ENCODE results near the gene SEZ6L. TPM values are rescaled to one million over a fixed set of nuclear protein-coding genes. Genes with fewer than 3 reads are reported as not detected.

The SEZ6L gene
- total and polyA plus RNA-seq, 9 donors: 0.10 to 0.32 (median 0.15) TPM; not detected in 3

DNA sequence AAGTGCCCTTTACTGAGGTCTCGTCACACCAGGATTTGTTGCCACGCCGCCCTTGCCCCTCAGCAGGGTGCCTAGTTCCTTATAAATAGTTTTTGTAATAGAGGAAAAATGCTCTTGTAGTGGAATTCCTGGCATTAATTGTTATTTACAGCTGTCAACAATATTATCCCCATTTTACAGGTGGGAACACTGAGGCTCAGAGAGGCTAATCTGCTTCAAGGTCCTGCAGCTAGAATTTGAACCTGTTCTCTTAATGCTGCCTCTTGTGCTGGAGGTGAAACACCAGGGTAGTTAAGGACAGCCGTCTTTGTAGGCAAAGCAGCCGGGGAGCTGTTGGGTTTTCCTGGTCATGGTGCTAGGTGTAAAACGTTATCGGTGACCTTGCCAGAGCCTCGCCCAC is 159.0 kb downstream of the SEZ6L start:
- H3K4me3 ChIP-seq: no peak overlapping the region
- H3K27me3 ChIP-seq: no peaks in the 10 kb centered on the region
- 61 to 79% (median 69%) methylated on average over 8 of the region's 8 CpGs for WGBS, 3 donors
- no peak overlapping the region for H3K27ac ChIP-seq
- DNase-seq: no peak
- no peak for TF ChIP-seq EP300 (IDR thresholded peaks at IDR 0.05)
- no peak for TF ChIP-seq POLR2A (IDR thresholded peaks at IDR 0.05)
- TF ChIP-seq, protein P1, sequence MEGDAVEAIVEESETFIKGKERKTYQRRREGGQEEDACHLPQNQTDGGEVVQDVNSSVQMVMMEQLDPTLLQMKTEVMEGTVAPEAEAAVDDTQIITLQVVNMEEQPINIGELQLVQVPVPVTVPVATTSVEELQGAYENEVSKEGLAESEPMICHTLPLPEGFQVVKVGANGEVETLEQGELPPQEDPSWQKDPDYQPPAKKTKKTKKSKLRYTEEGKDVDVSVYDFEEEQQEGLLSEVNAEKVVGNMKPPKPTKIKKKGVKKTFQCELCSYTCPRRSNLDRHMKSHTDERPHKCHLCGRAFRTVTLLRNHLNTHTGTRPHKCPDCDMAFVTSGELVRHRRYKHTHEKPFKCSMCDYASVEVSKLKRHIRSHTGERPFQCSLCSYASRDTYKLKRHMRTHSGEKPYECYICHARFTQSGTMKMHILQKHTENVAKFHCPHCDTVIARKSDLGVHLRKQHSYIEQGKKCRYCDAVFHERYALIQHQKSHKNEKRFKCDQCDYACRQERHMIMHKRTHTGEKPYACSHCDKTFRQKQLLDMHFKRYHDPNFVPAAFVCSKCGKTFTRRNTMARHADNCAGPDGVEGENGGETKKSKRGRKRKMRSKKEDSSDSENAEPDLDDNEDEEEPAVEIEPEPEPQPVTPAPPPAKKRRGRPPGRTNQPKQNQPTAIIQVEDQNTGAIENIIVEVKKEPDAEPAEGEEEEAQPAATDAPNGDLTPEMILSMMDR (IDR thresholded peaks at IDR 0.05): no peak
- H3K36me3 ChIP-seq: no peaks in the 10 kb centered on the region
- H3K9me3 ChIP-seq: no peaks in the 10 kb centered on the region
- intact Hi-C loops (cut with DNase I): no loop called here
- H3K4me1 ChIP-seq (ENCODE audit: insufficient read depth): no peaks in the 10 kb centered on the region

DNA sequence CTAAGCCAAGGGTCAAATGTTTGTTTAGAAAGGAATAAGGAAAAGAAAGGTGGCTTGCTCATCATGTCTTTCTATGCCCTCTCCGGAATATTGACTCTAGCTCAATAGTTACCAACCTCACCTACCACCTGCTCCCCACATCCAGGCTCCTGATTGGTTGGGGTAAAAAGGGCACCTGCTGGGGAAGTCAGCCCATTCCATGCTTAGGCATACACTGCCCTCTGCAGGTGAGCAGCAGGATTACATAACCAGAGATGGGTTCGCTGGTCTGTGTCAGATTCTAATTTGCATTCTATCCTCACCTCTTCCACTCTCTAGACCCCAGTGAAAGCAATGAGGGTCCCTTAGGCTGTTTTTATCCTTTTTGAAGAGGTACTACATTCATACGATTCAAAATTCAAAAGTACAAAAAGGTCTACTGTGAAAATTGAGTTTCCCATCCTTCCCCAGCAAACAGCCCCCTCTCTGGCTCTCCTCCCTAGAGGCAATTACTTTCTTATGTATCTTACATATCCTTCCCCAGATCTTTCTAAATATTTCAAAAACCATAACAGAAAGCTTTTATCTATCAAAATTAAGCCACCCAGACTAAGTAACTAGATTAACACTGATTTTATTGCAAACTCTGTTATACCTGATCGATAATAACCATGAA is 161.8 kb downstream of the SEZ6L start:
- Histone ChIP-seq H3K27me3 (no peaks in the 10 kb centered on the region), H3K4me1 (ENCODE audit: insufficient read depth) (no peaks in the 10 kb centered on the region), H3K9me3 (no peaks in the 10 kb centered on the region), H3K4me3 (no peak overlapping the region), H3K27ac (no peak overlapping the region), H3K36me3 (no peaks in the 10 kb centered on the region)
- DNase-seq: no peak
- WGBS, 3 donors: 23 to 27% (median 25%) methylated on average over 4 of the region's 4 CpGs
- intact Hi-C loops (cut with DNase I): no loop called here
- TF ChIP-seq, protein P1 (IDR thresholded peaks at IDR 0.05): no peak
- no peak for TF ChIP-seq POLR2A (IDR thresholded peaks at IDR 0.05)
- TF ChIP-seq EP300 (IDR thresholded peaks at IDR 0.05): no peak

DNA sequence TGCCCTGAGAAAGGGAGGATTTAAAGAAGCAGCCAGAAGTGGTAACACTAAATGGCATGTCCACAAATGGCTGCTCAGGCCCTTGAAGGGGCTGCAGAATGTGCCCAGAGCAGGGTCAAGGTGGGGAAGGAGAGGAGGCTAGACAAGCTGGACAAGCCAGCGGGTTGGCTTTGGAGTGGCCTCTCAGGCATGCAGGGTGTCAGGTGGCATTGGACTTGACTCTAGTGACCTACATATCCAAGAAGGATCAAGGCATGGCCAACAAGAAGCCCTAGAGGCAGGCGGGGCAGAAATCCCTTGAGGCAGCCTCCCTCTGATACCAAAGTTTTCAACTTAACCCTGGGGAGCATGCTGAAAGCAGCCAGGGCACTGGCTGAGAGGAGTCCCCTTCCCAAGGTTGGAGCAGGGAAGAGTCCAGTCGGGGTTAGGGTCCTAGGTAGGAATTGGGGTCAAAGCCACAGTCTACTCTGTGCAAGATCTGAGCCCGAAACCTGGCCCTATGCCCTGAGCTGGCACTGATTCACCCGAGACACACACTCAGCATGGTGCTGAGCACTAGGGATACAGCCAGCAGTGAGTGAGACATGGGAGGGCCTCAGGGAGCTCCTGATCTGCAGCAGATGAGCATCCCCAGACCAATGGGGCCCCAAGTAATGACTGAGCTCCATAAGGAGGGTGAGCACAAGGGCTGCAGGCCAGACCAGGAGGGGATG is 164.0 kb downstream of the SEZ6L start:
- DNase-seq: no peak
- Histone ChIP-seq H3K9me3 (no peaks in the 10 kb centered on the region), H3K27me3 (no peaks in the 10 kb centered on the region), H3K4me3 (no peak overlapping the region), H3K36me3 (no peaks in the 10 kb centered on the region), H3K4me1 (ENCODE audit: insufficient read depth) (no peaks in the 10 kb centered on the region), H3K27ac (no peak overlapping the region)
- TF ChIP-seq POLR2A (IDR thresholded peaks at IDR 0.05) (no peak), EP300 (IDR thresholded peaks at IDR 0.05) (no peak)
- TF ChIP-seq, protein P1 (IDR thresholded peaks at IDR 0.05): no peak
- intact Hi-C loops (cut with DNase I): no loop called here
- WGBS, 3 donors: 58 to 74% (median 66%) methylated on average over 5 of the region's 5 CpGs

DNA sequence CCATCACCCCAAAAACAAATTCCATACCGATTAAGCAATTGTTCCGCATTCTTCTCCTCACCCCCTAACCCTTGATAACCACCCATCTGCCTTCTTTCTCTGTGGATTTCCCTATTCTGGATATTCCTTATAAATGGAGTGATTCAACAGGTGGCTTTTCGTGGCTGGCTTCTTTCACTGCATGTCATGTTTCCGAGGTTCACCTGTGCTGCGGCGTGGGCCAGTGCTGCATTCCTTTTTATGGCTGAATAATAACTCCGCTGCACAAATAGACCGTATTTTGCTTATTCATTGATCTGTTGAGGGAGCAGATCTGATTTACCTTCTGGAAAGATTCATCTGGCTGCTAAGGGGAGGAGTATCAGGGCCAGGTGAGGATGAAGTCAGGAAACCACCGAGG is 165.0 kb downstream of the SEZ6L start:
- H3K27me3 ChIP-seq: no peaks in the 10 kb centered on the region
- intact Hi-C loops (cut with DNase I): no loop called here
- DNase-seq: no peak
- WGBS, 3 donors: 67 to 77% (median 74%) methylated on average over 9 of the region's 9 CpGs
- no peaks in the 10 kb centered on the region for H3K9me3 ChIP-seq
- H3K4me1 ChIP-seq (ENCODE audit: insufficient read depth): no peaks in the 10 kb centered on the region
- no peak overlapping the region for H3K4me3 ChIP-seq
- H3K27ac ChIP-seq: no peak overlapping the region
- no peaks in the 10 kb centered on the region for H3K36me3 ChIP-seq
- TF ChIP-seq EP300 (IDR thresholded peaks at IDR 0.05): no peak
- TF ChIP-seq POLR2A (IDR thresholded peaks at IDR 0.05): no peak
- TF ChIP-seq, protein P1 (IDR thresholded peaks at IDR 0.05): no peak

Data from ovary (tissue), 9 donors.